CD8-positive, alpha-beta memory T cell (primary cell): ENCODE data around the gene SYNPO2L. TPM values are rescaled to one million over a fixed set of nuclear protein-coding genes. Genes with fewer than 3 reads are reported as not detected.

Source experiments
- polyA plus RNA-seq: library from polyadenylated mRNA; unstranded; fragments of 300-500 nt; fragmentation: Illumina TruSeq; gene quantifications from one replicate; pipeline ENCODE4 v1.2.3, GENCODE V29; 2021
- total RNA-seq, 2 experiments: library from RNA; stranded (reverse); gene quantifications; one replicate each; pipeline ENCODE4 v1.2.3, GENCODE V29; 2021

SYNPO2L gene
- total and polyA plus RNA-seq, 3 experiments from 2014 or later: not detected

Other genes with a start within 250 kb of the SYNPO2L start
- gene ANXA7, start 242.0 kb downstream of the SYNPO2L start, total RNA-seq: 100 to 1,000 TPM; 151 to 154 TPM
- 188 TPM for gene ANXA7, start 242.0 kb downstream of the SYNPO2L start, polyA plus RNA-seq
- gene MSS51, start 222.5 kb downstream of the SYNPO2L start, total RNA-seq: 1 to 10 TPM; 1.5 TPM
- gene MSS51, start 222.5 kb downstream of the SYNPO2L start, polyA plus RNA-seq: 0.14 TPM
- gene PPP3CB, start 160.0 kb downstream of the SYNPO2L start, total RNA-seq: 10 to 100 TPM; 44.0 to 44.1 TPM
- gene PPP3CB, start 160.0 kb downstream of the SYNPO2L start, polyA plus RNA-seq: 8.1 TPM
- 10 to 100 TPM; 10.5 to 11.9 TPM for gene USP54, start 64.7 kb downstream of the SYNPO2L start, total RNA-seq
- 1.5 TPM for gene USP54, start 64.7 kb downstream of the SYNPO2L start, polyA plus RNA-seq
- not detected for gene MYOZ1, start 14.6 kb downstream of the SYNPO2L start, total RNA-seq
- gene MYOZ1, start 14.6 kb downstream of the SYNPO2L start, polyA plus RNA-seq: not detected
- 1 to 10 TPM; 7.4 to 8.6 TPM for gene AGAP5, start 42.1 kb upstream of the SYNPO2L start, total RNA-seq
- gene AGAP5, start 42.1 kb upstream of the SYNPO2L start, polyA plus RNA-seq: 0.45 TPM
- gene SEC24C, start 88.3 kb upstream of the SYNPO2L start, total RNA-seq: 10 to 100 TPM; 93.1 to 95.9 TPM
- gene SEC24C, start 88.3 kb upstream of the SYNPO2L start, polyA plus RNA-seq: 70.3 TPM
- 10 to 100 TPM; 35.8 to 37.2 TPM for gene CHCHD1, start 126.0 kb upstream of the SYNPO2L start, total RNA-seq
- gene CHCHD1, start 126.0 kb upstream of the SYNPO2L start, polyA plus RNA-seq: 52.6 TPM
- gene ZSWIM8, start 129.6 kb upstream of the SYNPO2L start, total RNA-seq: 10 to 100 TPM; 54.3 to 57.6 TPM
- 26.0 TPM for gene ZSWIM8, start 129.6 kb upstream of the SYNPO2L start, polyA plus RNA-seq
- gene NDST2, start 155.6 kb upstream of the SYNPO2L start, total RNA-seq: 10 to 100 TPM; 39.8 to 43.9 TPM
- 25.3 TPM for gene NDST2, start 155.6 kb upstream of the SYNPO2L start, polyA plus RNA-seq
- gene CAMK2G, start 218.5 kb upstream of the SYNPO2L start, total RNA-seq: 10 to 100 TPM; 17.3 to 17.5 TPM
- gene CAMK2G, start 218.5 kb upstream of the SYNPO2L start, polyA plus RNA-seq: 8.1 TPM